Activated CD8-positive, alpha-beta T cell treated with anti-CD3 and anti-CD28 coated beads for 36 hours (primary cell): ENCODE measurements around the gene POLD3. TPM values are rescaled to one million over a fixed set of nuclear protein-coding genes. Genes with fewer than 3 reads are reported as not detected.
A peak's percentile ranks its signal among the peaks of the same experiment; 100 is the strongest.

Experiments used
- ATAC-seq: fragments of 200-7000 bp; cut with Tn5 transposase; one replicate; pipeline ENCODE4 v1.10.0; 2021; ENCODE audit warnings: mild to moderate bottlenecking, moderate library complexity
- CTCF ChIA-PET: fragments of 350-600 bp; sonication (Branson Sonifier 250); formaldehyde crosslinking; loops from one replicate; lab custom pipeline; 2021; ENCODE audit warnings: antibody characterized with exemption; lab: Charles Lee
- POLR2A ChIA-PET: fragments of 350-600 bp; sonication (Branson Sonifier 250); formaldehyde crosslinking; loops from one replicate; lab custom pipeline; 2021; ENCODE audit warnings: antibody characterized with exemption; lab: Charles Lee
- DNase-seq: peaks from one replicate; pipeline ENCODE4 v3.0.0-alpha.2; 2020
- H3K27ac Mint-ChIP-seq: one replicate; pipeline ENCODE4 v1.8.0; 2021; ENCODE audit warnings: mild to moderate bottlenecking, mixed read lengths
- H3K27me3 Mint-ChIP-seq: one replicate; pipeline ENCODE4 v1.8.0; 2021; ENCODE audit warnings: mixed read lengths
- H3K36me3 Mint-ChIP-seq: one replicate; pipeline ENCODE4 v1.8.0; 2021; ENCODE audit warnings: low read depth, mixed read lengths
- H3K4me1 Mint-ChIP-seq: one replicate; pipeline ENCODE4 v1.8.0; 2021; ENCODE audit warnings: low read depth, mixed read lengths
- H3K4me3 Mint-ChIP-seq: one replicate; pipeline ENCODE4 v1.8.0; 2021; ENCODE audit warnings: mild to moderate bottlenecking, moderate library complexity, mixed read lengths
- H3K9me3 Mint-ChIP-seq: one replicate; pipeline ENCODE4 v1.8.0; 2021; ENCODE audit warnings: mixed read lengths
- intact Hi-C: fragments of 100-400 bp; cut with micrococcal nuclease; formaldehyde crosslinking; loops from one replicate; pipeline ENCODE4 v1.10.0; 2022
- total RNA-seq, 2 experiments: library from RNA; stranded (reverse); gene quantifications; one replicate each; pipeline ENCODE4 v1.2.3, GENCODE V29; 2021
- TF ChIP-seq, protein P1 (sequence below): fragments of 200-600 bp; IDR thresholded peaks from one replicate; pipeline ENCODE4 v1.8.0; 2022; ENCODE audit warnings: antibody characterized with exemption, mild to moderate bottlenecking

POLD3 gene
- total RNA-seq, 2 experiments from 2014 or later: 56.0 to 67.2 TPM

DNA sequence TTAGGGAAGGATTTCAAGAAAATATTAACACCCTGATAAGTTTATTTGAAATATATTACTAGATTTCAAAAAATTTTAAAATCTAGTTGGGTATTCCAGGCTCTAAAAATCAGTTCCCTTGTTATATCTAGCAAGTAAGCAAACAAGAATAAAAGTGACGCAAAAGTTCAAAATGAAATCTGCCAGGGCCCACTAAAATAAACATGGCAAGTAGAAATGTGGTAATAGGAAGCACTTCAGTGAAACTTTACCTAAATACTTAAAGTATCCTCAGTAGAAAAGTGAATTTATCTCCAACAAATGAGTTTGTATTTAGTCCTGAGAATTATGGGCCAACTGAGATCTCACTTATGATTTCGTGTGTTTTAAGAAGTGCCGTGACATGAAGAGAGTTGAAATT lies 23.6 kb downstream of the POLD3 start:
- ChIA-PET POLR2A (no interaction called here), CTCF (interaction anchor here (1.2 kb wide), 1 partner anchor 12 kb away, joined by 3 read pairs; no protein-coding TSS in a partner anchor)
- TF ChIP-seq, protein P1, sequence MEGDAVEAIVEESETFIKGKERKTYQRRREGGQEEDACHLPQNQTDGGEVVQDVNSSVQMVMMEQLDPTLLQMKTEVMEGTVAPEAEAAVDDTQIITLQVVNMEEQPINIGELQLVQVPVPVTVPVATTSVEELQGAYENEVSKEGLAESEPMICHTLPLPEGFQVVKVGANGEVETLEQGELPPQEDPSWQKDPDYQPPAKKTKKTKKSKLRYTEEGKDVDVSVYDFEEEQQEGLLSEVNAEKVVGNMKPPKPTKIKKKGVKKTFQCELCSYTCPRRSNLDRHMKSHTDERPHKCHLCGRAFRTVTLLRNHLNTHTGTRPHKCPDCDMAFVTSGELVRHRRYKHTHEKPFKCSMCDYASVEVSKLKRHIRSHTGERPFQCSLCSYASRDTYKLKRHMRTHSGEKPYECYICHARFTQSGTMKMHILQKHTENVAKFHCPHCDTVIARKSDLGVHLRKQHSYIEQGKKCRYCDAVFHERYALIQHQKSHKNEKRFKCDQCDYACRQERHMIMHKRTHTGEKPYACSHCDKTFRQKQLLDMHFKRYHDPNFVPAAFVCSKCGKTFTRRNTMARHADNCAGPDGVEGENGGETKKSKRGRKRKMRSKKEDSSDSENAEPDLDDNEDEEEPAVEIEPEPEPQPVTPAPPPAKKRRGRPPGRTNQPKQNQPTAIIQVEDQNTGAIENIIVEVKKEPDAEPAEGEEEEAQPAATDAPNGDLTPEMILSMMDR: no peak
- H3K36me3 Mint-ChIP-seq: peaks cover 36% of the 10 kb centered on the region
- no peak for DNase-seq
- no peak overlapping the region for H3K4me3 Mint-ChIP-seq
- no peaks in the 10 kb centered on the region for H3K9me3 Mint-ChIP-seq
- no peak overlapping the region for H3K27ac Mint-ChIP-seq
- H3K4me1 Mint-ChIP-seq: peaks cover 2% of the 10 kb centered on the region
- ATAC-seq: no peak
- no peaks in the 10 kb centered on the region for H3K27me3 Mint-ChIP-seq
- intact Hi-C loops: no loop called here

DNA sequence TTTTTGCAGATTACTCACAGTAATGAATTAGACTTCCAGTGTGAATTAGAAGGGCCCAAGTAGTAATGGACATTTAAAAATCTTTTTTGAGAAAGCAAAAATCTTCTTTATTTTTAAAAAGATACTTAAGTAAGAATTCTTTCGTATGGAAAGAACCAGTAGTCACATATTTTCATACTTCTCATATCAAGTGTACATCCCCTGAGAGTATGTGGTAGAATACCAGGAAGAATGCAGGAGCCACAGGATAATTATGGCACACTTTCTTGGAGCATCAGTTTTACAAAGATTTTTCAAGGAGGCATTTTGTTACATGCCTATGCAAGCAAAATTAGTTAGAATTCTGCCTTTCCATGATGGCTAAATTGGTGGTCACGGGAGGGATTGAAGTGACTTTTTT lies 28.1 kb downstream of the POLD3 start:
- intact Hi-C loops: no loop called here
- Mint-ChIP-seq H3K4me3 (no peak overlapping the region), H3K36me3 (peaks cover 49% of the 10 kb centered on the region), H3K9me3 (no peaks in the 10 kb centered on the region), H3K27ac (no peak overlapping the region), H3K27me3 (no peaks in the 10 kb centered on the region), H3K4me1 (peaks cover 4% of the 10 kb centered on the region)
- ATAC-seq (no peak), DNase-seq (no peak)
- ChIA-PET CTCF (no interaction called here), POLR2A (no interaction called here)
- TF ChIP-seq, protein P1: no peak

DNA sequence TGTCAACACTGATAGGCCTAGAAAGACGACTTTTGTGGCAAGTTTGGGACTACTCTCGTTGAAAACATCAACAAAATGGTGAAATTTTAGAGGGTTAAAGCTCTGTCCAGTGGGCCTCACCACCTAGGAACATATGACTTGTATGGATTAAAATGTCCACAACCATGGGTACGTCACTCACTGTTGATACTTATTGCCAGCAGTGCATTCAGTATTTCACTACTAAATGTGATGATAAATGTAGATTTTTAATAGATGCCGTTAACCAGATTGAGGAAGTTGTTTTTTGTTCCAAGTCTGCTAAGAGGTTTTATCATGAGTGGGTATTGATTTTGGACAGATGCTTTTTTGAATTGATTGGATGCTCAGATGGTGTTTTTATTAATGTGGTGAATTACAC lies 33.7 kb downstream of the POLD3 start:
- Mint-ChIP-seq H3K9me3 (no peaks in the 10 kb centered on the region), H3K27ac (no peak overlapping the region), H3K4me3 (no peak overlapping the region), H3K27me3 (no peaks in the 10 kb centered on the region), H3K4me1 (peaks cover under 1% of the 10 kb centered on the region), H3K36me3 (peaks cover 52% of the 10 kb centered on the region)
- CTCF ChIA-PET: interaction anchor here (1.5 to 2.1 kb wide), 2 partner anchors 76 to 114 kb away, joined by 4 to 5 read pairs; no protein-coding TSS in a partner anchor
- TF ChIP-seq, protein P1: no peak
- DNase-seq (no peak), ATAC-seq (no peak)
- intact Hi-C loops: no loop called here
- POLR2A ChIA-PET: no interaction called here

DNA sequence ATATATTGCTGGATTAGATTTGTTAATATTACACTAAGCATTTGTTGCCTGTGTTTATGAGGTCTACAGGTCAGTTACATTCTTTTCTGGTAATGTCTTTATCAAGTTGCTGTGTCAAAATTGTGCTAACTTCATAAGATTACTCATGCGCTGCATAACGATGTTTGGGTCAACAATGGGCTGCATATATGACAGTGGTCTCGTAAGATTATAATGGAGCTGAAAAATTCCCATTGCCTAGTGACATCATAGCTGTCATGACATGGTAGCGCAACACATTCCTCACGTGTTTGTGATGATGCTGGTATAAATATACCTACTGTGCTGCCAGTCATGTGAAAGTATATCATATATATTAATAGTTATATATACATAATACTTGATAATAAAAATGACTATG lies 34.2 kb downstream of the POLD3 start:
- CTCF ChIA-PET: interaction anchor here (1.5 kb wide), 1 partner anchor 76 kb away, joined by 4 read pairs; no protein-coding TSS in a partner anchor
- peaks cover 49% of the 10 kb centered on the region for H3K36me3 Mint-ChIP-seq
- no peaks in the 10 kb centered on the region for H3K27me3 Mint-ChIP-seq
- no peak for ATAC-seq
- POLR2A ChIA-PET: interaction anchor here (0.8 to 1.0 kb wide), 2 partner anchors 33 to 174 kb away, joined by 3 to 5 read pairs; no protein-coding TSS in a partner anchor
- TF ChIP-seq, protein P1: no peak
- no peak overlapping the region for H3K27ac Mint-ChIP-seq
- no peaks in the 10 kb centered on the region for H3K4me1 Mint-ChIP-seq
- intact Hi-C loops: no loop called here
- DNase-seq: no peak
- H3K9me3 Mint-ChIP-seq: no peaks in the 10 kb centered on the region
- H3K4me3 Mint-ChIP-seq: no peak overlapping the region

DNA sequence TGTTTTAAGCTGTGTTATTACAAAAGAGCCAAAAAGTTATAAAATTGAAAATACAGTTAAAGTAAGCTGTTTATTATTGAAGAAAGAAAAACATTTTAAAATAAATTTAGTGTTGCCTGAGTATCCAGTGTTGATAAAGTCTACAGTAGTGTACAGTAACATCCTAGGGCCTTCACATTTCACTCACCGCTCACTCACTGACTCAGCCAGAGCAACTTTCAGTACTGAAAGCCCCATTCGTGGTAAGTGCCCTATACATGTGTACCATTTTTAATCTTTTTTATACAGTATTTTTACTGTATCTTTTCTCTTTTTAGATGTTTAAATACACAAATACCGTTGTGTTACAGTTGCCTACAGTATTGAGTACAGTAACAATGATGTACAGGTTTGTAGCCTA lies 35.0 kb downstream of the POLD3 start:
- Mint-ChIP-seq H3K4me3 (no peak overlapping the region), H3K9me3 (no peaks in the 10 kb centered on the region), H3K27ac (no peak overlapping the region), H3K4me1 (no peaks in the 10 kb centered on the region), H3K36me3 (peaks cover 47% of the 10 kb centered on the region), H3K27me3 (no peaks in the 10 kb centered on the region)
- POLR2A ChIA-PET: interaction anchor here (0.8 to 1.0 kb wide), 2 partner anchors 34 to 175 kb away, joined by 3 to 5 read pairs; no protein-coding TSS in a partner anchor
- peak; percentile 55 for ATAC-seq
- TF ChIP-seq, protein P1: no peak
- CTCF ChIA-PET: no interaction called here
- intact Hi-C loops: no loop called here
- DNase-seq: peak; percentile 12
